RWPE1 (cell line): ENCODE measurements around the gene GLIS2.
A peak's percentile ranks its signal among the peaks of the same experiment; 100 is the strongest.

ENCODE experiments used
- CTCF ChIA-PET: fragments of 350-600 bp; sonication (Branson Sonifier 250); formaldehyde crosslinking; extraction: SDS; loops from one replicate; lab custom pipeline; 2021; lab: Yijun Ruan, JAX
- POLR2A ChIA-PET: fragments of 400-600 bp; formaldehyde crosslinking; extraction: SDS; loops from one replicate; lab custom pipeline; 2020; ENCODE audit warnings: antibody characterized with exemption; ENCODE audit not compliant: low non-redundant PET; lab: Yijun Ruan, JAX
- DNase-seq: peaks from one replicate; pipeline ENCODE4 v3.0.0; 2012; ENCODE audit warnings: low spot score
- H3K27ac ChIP-seq: fragments of 450-650 bp; 2 replicates; pipeline ENCODE4 v1.5.1; 2017
- TF ChIP-seq, protein P1 (sequence below): fragments of 450-650 bp; conservative IDR thresholded peaks from 2 replicates; pipeline ENCODE4 v1.5.1; 2017; ENCODE audit warnings: low read depth, mild to moderate bottlenecking

GLIS2 gene

DNA sequence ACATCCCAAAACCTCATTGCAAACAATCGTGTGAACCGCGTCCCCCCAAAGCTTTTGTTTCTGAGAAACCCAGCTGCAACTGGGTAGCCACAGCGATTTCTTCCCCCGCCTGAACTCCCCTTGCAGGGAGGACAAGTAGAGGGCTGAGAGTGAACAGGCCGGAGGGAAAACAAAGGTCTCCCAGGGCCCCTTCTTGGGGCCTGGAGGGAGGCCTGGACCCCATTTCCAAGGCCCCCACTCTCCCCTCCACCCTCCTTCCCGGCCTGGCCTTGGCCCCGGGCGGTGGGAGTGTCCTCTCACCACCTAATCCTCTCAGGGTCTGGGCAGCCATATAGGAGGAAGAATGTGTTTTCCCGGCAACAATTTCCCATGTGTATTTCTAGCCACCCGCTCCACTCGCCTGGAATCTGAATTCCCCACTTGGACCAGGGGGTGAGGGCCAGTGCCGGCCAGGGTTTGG is 2.6 kb downstream of the GLIS2 start:
- H3K27ac ChIP-seq: peak overlapping the region; percentile 97
- TF ChIP-seq, protein P1, sequence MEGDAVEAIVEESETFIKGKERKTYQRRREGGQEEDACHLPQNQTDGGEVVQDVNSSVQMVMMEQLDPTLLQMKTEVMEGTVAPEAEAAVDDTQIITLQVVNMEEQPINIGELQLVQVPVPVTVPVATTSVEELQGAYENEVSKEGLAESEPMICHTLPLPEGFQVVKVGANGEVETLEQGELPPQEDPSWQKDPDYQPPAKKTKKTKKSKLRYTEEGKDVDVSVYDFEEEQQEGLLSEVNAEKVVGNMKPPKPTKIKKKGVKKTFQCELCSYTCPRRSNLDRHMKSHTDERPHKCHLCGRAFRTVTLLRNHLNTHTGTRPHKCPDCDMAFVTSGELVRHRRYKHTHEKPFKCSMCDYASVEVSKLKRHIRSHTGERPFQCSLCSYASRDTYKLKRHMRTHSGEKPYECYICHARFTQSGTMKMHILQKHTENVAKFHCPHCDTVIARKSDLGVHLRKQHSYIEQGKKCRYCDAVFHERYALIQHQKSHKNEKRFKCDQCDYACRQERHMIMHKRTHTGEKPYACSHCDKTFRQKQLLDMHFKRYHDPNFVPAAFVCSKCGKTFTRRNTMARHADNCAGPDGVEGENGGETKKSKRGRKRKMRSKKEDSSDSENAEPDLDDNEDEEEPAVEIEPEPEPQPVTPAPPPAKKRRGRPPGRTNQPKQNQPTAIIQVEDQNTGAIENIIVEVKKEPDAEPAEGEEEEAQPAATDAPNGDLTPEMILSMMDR: no peak
- ChIA-PET POLR2A (no interaction called here), CTCF (interaction anchor here (0.7 kb wide), 1 partner anchor 75 kb away, joined by 3 read pairs; no protein-coding TSS in a partner anchor)
- DNase-seq: no peak

DNA sequence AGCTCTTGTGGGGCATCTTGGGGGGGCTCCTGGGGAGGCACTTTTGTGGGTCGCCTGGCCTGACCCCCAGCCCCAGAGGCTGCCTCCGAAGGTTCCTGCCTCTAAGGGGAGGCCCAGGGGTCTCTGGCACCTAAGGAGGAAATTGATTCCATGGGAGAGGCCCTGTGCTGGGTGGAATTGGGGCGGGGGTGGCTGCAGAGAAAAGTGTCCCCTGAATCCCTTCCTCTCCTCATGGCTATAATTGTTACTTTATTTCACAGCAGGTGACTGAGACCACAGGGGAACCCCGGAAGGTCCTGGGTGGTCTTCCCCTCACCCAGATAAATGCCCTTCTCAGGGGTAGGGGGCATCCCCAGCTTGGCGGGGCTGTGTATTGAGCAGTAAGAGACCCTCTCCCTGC is 3.1 kb downstream of the GLIS2 start:
- TF ChIP-seq, protein P1: no peak
- no peak for DNase-seq
- H3K27ac ChIP-seq: peak overlapping the region; percentile 97
- ChIA-PET POLR2A (no interaction called here), CTCF (no interaction called here)

DNA sequence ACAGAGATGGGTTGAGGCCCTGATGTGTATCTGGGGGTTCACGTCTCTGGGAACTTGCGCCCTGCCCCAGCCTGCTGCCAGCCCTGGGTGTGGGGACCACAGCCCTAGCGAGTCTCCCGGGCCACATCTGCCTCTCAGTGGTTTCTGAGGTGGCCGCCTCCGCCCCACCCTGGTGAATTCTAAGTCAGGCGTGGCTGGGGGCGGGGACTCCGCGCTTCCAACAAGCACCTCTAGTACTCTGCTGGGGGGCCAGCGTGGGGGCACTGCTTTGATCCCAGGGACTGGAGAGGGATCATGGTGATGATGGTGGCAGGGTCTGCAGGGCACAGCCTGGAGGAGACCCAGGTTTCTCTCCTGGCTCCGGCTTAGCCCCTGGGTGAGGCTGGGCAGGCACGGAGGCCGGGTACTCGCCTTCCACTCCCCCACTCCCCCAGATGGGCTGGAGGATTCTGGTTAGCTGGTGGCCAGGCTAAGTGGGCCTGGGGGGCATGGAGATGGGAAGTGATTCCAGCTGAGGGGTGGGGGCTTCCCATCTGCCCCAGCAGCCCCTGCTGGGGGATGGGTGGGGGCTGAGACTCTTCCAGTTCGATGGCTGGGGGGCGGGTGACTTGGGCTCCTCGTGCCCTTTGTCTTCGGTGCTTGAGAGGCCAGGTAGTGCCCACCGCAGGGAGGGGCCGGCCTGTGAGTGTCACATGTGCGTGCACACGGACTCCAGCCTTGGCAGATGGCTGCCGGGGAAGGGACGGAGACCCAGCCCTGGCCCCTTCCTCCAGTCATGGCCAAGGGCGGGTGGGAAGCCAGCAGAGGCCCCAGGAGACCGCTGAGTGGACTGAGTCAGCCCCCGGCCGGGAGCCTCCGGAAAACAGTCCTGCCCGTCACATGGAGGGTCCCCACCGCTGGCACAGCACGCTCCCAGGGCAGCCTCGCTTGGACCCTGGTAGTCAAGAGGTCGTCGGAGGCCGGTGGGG is 3.9 kb downstream of the GLIS2 start:
- CTCF ChIA-PET: interaction anchor here (0.5 to 2.2 kb wide), 2 partner anchors 13 to 31 kb away, joined by 3 to 7 read pairs; no protein-coding TSS in a partner anchor
- TF ChIP-seq, protein P1: no peak
- POLR2A ChIA-PET: no interaction called here
- H3K27ac ChIP-seq: peak overlapping the region; percentile 97
- no peak for DNase-seq

DNA sequence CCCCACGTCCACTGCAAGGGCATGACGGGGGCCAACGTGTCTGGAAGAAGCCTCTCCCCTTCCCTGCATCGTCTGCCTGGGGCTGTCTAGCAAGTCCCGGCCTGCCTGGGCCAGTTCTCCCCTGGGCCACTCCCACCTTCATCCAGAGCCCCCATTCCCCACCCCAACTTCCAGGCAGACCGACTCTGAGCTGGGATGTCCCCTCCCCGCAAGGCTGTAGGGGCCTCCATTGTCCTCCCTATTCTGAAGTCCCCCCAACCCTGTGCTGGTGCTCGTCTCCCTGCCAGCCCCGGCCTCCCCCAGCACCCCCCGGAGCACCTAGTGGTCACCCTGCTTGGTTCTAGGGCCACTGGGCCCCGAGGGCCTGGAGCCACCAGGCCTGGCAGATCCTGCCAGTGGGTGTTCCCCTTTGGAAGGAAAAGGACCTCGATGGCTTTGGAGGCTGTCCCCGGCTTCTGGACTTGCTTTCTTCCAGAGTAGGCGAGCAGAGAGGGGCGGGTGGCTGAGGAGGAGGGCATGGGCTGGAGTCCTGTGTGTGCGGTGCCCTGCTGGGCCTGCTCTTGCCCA is 4.8 kb downstream of the GLIS2 start:
- POLR2A ChIA-PET: no interaction called here
- DNase-seq: no peak
- TF ChIP-seq, protein P1: no peak
- peak overlapping the region; percentile 97 for H3K27ac ChIP-seq
- CTCF ChIA-PET: interaction anchor here (0.5 to 2.2 kb wide), 2 partner anchors 14 to 32 kb away, joined by 3 to 7 read pairs; no protein-coding TSS in a partner anchor

DNA sequence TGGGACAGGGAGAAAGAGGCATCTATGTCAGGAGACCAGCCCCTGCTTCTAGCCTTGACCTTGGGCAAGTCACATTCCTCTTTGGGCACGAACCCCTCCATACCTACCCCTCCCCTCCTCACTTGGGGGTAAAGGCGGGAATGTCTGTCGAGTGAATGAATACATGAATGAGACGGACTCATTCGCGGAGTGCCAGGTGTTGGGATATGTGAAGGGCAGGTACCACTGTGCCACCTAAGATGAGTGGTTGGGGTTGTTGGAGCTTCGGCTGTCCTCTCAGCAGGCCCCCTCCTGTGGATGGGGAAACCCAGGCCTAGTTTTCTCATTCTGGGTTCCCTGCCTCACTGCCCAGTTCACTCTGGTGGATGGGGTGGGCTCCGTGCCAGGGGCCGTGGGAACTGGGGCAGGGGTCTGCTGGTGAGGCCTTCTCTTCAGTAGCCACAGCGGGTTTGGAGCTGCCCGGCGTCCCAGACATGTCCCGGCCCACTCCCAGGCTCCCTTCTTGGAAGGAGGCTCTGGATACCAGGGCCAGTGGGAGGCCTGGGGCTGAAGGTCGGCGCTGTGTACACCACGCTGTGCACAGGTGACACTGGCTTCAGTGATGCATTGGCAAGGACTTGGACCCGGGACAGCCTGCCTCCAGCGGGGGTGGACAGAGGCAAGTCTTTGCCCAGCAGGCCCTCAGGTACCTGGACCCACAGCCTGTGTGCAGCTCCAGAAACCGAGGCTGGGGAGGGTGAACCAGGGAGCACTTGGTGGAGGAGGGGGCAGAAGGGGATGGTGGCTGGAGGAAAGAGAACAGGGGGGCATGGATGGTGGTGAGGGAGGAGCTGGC is 5.6 kb downstream of the GLIS2 start:
- DNase-seq: no peak
- H3K27ac ChIP-seq: peak overlapping the region; percentile 97
- TF ChIP-seq, protein P1: no peak
- CTCF ChIA-PET: interaction anchor here (1.2 to 2.2 kb wide), 2 partner anchors 33 to 67 kb away, joined by 4 to 7 read pairs; no protein-coding TSS in a partner anchor
- POLR2A ChIA-PET: no interaction called here
